Measurements from ENCODE around the gene CCDC6.
"Not testable (repeated sequence)": the region's sequence is repeated elsewhere in the genome, so short reads cannot be mapped to it uniquely, and the experiment has no call there.

The CCDC6 gene

DNA sequence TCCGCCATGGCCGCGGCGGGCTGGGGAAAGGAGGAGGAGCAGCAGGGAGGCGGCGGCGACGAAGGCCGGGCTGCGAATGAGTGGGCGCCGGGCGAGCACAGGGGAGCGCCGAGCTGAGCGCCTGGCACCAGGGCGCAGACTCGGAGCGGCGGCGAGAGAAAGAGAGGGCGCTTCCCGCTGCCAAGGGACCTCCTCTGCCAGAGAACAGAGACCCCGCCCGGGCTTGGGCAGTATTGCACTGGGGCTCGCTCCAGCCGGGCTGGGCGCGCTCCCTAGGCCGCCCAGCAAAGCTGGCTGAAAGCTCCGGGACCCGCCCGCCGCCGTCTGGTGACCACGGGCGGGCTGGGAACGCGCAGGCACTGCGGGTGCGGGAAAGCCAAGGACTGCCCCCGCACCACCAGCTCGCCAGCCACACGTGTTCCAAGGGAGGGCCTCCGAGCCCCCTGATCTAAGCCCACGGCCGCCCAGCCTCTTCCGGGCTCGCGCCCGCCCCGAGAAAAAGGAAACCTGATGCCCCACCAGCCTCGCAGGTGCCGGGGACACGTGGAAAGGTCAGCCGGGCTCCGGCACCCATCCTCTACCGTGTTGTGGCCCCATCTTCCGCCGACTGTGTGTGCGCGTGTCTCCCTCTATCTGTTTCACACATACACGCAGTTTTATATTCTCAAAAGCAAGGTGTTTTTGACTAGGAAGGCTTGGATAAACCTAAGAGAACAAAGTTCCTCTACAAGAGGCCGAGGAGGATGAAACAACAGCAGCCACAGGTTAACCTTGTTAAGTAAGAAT, at the start of gene CCDC6:
Gene CCDC6 (minus strand): TSS at position 140 of the 786 bp plus-strand sequence. CDS start 132 bp downstream, at position 8.
- peak within 1 kb of the TSS; percentile 76 for H3K4me3 ChIP-seq (ENCODE audit: low read length)

DNA sequence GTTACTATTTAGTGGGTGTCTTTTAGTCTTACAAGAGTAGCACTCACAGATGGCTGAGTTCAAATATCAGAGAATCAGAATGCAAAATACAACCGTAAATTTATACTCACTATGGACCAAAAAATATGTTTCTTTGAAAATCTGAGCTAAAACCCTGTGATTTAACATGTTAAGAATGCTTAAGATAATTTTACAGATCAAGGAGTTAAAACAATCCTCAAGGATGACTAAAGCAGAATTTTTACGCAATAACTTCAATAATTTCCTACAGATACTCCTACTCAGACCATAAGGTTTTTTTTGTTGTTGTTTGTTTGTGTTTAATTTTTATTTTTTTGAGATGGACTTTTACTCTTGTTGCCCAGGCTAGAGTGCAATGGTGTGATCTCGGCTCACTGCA, 47.9 kb upstream of the CCDC6 start:
- no peak overlapping the region for H3K4me3 ChIP-seq (ENCODE audit: low read length)

More for the DNA sequence above, at the start of gene CCDC6:
- no peak for TF ChIP-seq ZNF274 (IDR thresholded peaks at IDR 0.05; ENCODE audit: low read depth, low read length)

DNA sequence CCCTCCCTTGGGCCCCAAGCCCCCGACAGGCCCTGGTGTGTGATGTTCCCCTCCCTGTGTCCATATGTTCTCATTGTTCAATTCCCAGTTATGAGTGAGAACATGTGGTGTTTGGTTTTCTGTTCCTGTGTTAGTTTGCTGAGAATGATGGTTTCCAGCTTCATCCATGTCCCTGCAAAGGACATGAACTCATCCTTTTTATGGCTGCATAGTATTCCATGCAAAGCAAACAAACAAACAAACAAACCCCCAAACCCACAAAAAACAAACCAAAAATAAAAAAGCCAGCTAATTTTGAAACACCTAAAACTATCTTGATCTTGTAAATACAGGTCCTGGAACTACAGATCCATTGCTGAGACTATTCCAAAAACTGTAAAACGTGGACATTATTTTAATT, 47.4 kb upstream of the CCDC6 start:
- not testable (repeated sequence) for H3K4me3 ChIP-seq (ENCODE audit: low read length)

More for the DNA sequence above, 47.9 kb upstream of the CCDC6 start:
- no peak for TF ChIP-seq ZNF274 (IDR thresholded peaks at IDR 0.05; ENCODE audit: low read depth, low read length)

DNA sequence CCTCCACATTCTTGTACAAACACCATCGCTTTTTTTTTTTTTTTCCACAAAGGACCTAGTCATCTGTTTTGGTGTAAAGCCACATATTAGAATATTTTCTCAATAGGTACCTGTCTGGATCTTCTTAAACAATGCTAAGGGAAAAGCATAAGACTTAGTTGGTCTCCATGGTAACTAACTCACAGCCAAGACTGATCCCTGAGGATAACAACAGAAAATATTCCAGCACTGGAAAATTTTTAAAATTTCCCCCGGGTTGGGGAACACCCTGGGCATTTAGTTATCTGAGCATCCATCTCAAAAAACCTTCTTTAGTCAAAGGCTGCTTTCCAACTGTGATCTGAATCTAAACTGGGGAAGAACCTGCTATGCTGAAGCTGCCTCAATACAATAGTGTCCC, 43.7 kb upstream of the CCDC6 start:
- no peak for TF ChIP-seq ZNF274 (IDR thresholded peaks at IDR 0.05; ENCODE audit: low read depth, low read length)
- H3K4me3 ChIP-seq (ENCODE audit: low read length): no peak overlapping the region

DNA sequence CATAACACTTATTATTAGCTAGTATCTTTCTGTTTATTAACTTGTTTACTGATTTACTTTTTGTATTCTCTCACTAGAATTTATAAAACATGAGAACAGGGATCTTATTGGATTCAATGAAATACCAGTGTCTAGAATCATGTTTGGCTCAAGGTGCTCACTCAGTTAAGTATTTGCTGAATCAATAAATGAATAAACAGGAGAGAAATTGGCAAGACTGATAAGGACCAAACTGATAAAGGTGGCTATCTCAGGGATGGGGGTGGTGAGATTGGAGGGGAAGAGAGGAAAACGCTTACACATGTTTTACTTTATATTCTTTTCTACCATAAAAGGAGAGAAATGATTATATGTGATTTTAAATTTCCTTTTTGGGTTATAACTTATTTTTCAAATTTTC, 43.3 kb upstream of the CCDC6 start:
- no peak overlapping the region for H3K4me3 ChIP-seq (ENCODE audit: low read length)
- no peak for TF ChIP-seq ZNF274 (IDR thresholded peaks at IDR 0.05; ENCODE audit: low read depth, low read length)

DNA sequence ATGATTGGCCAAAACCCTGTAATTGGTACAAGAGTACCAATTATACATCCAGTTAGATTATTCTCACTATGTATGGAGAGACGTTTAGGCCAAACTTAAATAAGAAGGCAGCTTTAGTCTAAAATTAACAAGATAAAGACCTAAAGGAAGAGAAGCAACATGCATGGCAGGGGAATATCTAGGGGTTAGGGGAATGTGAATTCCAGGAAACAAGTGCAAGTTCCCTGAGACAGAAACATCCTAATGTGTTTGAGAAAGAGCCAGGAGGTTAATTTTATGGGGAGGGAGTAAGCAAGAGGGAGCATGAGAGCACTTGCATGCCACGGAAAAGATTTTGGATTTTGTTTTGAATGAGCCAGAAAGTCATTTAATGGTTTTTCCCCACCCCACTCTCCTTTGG, 39.6 kb upstream of the CCDC6 start:
- no peak overlapping the region for H3K4me3 ChIP-seq (ENCODE audit: low read length)
- TF ChIP-seq ZNF274 (IDR thresholded peaks at IDR 0.05; ENCODE audit: low read depth, low read length): no peak

GRCh38 chr10:59945590-59945989, 39.2 kb upstream of the CCDC6 start:
- no peak overlapping the region for H3K4me3 ChIP-seq (ENCODE audit: low read length)
- no peak for TF ChIP-seq ZNF274 (IDR thresholded peaks at IDR 0.05; ENCODE audit: low read depth, low read length)

DNA sequence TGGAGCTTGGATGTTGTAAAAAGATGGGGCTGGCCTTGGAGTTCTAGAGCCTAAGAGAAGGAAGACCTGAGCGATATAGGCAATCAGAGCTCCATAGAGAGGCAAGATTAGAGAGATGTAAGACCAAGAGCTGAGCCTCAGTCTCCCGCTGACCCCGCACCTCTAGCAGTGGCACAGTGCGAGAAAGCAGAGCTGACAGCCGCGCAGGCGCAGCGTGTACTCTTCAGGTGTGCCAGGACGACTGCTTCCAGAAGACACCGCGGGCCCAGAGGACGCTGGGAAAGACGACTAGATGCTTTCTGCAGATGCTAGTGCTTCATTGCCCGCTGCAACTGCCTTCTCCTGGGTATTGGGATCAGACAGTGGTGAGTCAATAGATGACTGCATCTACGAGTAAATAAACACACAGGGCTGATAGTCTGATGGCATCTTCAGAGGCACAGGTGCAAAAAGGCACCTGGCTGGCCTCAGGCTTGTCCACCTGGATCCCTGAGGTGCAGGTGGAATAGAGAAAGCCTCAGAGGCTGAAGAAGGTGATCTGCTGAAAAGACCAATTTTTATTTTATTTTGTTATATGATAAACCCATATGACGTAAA, 38.1 kb upstream of the CCDC6 start:
- TF ChIP-seq ZNF274 (IDR thresholded peaks at IDR 0.05; ENCODE audit: low read depth, low read length): no peak
- H3K4me3 ChIP-seq (ENCODE audit: low read length): no peak overlapping the region

DNA sequence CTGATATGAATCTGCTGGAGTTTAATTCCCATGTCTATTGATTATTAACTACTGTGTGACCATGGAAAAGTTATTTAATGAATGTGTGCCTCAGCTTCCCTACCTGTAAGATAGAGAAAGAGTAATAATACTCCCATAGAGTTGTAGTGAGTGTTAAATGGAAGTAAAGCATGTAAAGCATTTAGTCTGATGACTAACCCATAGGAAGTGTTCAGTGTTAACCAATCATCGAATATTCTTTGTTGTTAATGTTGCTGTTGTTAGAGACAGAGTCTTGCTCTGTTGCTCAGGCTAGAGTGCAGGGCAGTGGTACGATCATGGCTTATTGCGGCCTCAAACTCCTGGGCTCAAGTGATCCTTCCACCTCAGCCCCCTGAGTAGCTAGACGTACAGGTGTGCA, 36.2 kb upstream of the CCDC6 start:
- H3K4me3 ChIP-seq (ENCODE audit: low read length): no peak overlapping the region
- no peak for TF ChIP-seq ZNF274 (IDR thresholded peaks at IDR 0.05; ENCODE audit: low read depth, low read length)

GRCh38 chr10:59937720-59938119, 31.4 kb upstream of the CCDC6 start:
- no peak overlapping the region for H3K4me3 ChIP-seq (ENCODE audit: low read length)
- no peak for TF ChIP-seq ZNF274 (IDR thresholded peaks at IDR 0.05; ENCODE audit: low read depth, low read length)

GRCh38 chr10:59934701-59935100, 28.3 kb upstream of the CCDC6 start:
- TF ChIP-seq ZNF274 (IDR thresholded peaks at IDR 0.05; ENCODE audit: low read depth, low read length): no peak
- H3K4me3 ChIP-seq (ENCODE audit: low read length): no peak overlapping the region

- H3K4me3 ChIP-seq (ENCODE audit: low read length): not testable (repeated sequence)
These were observed 24.6 kb upstream of the CCDC6 start for GRCh38 chr10:59930788-59931521.

- TF ChIP-seq ZNF274 (IDR thresholded peaks at IDR 0.05; ENCODE audit: low read depth, low read length): no peak
These were observed 19.7 kb upstream of the CCDC6 start for GRCh38 chr10:59926086-59926485.

DNA sequence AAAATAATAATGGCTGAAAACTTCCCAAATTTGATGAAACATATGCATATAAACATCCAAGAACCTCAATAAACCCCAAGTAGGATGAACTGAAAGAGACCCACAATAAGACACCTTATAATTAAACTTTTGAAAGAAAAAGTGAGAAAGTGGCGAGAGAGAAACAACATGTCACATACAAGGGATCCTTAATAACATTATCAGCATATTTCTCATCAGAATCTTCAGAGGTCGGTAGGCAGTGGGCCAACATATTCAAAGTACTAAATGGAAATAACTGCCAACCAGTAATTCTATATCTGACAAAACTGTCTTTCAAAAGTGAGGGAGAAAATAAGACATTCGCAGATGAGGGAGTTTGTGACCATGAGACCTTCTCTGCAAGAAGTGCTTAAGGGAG, 16.6 kb upstream of the CCDC6 start:
- no peak overlapping the region for H3K4me3 ChIP-seq (ENCODE audit: low read length)
- no peak for TF ChIP-seq ZNF274 (IDR thresholded peaks at IDR 0.05; ENCODE audit: low read depth, low read length)

More at GRCh38 chr10:59926086-59926485, 19.7 kb upstream of the CCDC6 start:
- H3K4me3 ChIP-seq (ENCODE audit: low read length): no peak overlapping the region

- TF ChIP-seq ZNF274 (IDR thresholded peaks at IDR 0.05; ENCODE audit: low read depth, low read length): no peak
- no peak overlapping the region for H3K4me3 ChIP-seq (ENCODE audit: low read length)
These were observed 11.6 kb upstream of the CCDC6 start for GRCh38 chr10:59917922-59918321.
